Vagina (tissue), 2 donors: Measurements from ENCODE around the gene SCGB1C1.

ENCODE experiments used
- POLR2A ChIP-seq, 2 donors: fragments of 450-650 bp; IDR thresholded peaks; one replicate each; pipeline ENCODE4 v1.6.1; 2017; ENCODE audit warnings: antibody characterized with exemption in 2 of 2, mild to moderate bottlenecking in 2 of 2, moderate library complexity in 2 of 2
- POLR2AphosphoS5 ChIP-seq, 2 donors: sonication (generic); formaldehyde crosslinking; IDR thresholded peaks; one replicate each; pipeline ENCODE4 v1.9.0; 2017; ENCODE audit warnings: antibody characterized with exemption in 2 of 2, mild to moderate bottlenecking in 2 of 2, low read depth in 1 of 2; ENCODE audit not compliant: insufficient read depth in 1 of 2
- TF ChIP-seq, protein P1 (sequence below), 3 experiments: fragments of 450-650 bp in 2 of 3; fragments of 200-600 bp in 1 of 3; sonication (generic) in 1 of 3; IDR thresholded peaks; one replicate each; pipeline ENCODE4 v1.5.1; 2017 to 2019; ENCODE audit warnings: antibody characterized with exemption in 3 of 3, mild to moderate bottlenecking in 2 of 3, moderate library complexity in 2 of 3

DNA sequence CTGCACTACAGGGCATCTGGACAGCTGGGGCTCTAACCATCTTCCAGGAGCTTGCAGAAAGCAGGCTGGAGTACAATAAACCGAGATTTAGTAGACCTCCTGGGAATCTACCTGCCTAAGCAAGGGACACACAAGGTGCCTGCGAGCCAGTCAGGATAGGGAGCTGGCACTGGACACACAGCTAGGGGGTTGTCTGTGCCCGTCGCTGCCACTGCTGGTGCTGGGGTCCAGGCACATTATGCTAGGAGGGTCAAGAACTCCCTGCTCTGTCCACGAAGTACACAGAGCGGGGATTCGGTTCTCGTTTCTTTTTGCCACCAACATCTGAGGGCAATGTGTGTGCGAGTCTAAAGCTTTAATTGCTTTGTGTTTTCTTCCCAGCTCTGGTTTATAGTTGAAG lies 18.9 kb downstream of the SCGB1C1 start:
- TF ChIP-seq, protein P1, sequence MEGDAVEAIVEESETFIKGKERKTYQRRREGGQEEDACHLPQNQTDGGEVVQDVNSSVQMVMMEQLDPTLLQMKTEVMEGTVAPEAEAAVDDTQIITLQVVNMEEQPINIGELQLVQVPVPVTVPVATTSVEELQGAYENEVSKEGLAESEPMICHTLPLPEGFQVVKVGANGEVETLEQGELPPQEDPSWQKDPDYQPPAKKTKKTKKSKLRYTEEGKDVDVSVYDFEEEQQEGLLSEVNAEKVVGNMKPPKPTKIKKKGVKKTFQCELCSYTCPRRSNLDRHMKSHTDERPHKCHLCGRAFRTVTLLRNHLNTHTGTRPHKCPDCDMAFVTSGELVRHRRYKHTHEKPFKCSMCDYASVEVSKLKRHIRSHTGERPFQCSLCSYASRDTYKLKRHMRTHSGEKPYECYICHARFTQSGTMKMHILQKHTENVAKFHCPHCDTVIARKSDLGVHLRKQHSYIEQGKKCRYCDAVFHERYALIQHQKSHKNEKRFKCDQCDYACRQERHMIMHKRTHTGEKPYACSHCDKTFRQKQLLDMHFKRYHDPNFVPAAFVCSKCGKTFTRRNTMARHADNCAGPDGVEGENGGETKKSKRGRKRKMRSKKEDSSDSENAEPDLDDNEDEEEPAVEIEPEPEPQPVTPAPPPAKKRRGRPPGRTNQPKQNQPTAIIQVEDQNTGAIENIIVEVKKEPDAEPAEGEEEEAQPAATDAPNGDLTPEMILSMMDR (IDR thresholded peaks at IDR 0.05) = no peak
- TF ChIP-seq POLR2A (IDR thresholded peaks at IDR 0.05) (no peak), POLR2AphosphoS5 (IDR thresholded peaks at IDR 0.05; ENCODE audit: insufficient read depth in 1 of 2, low read depth in 1 of 2) (no peak)
